GM18909 (cell line): ENCODE results near the gene SLC22A25.
"Not testable (repeated sequence)": the region's sequence is repeated elsewhere in the genome, so short reads cannot be mapped to it uniquely, and the experiment has no call there.

Experiments
- ATAC-seq: cut with Tn5 transposase; IDR thresholded peaks from one replicate; pipeline ENCODE4 v1.9.1; 2021; ENCODE audit warnings: mild to moderate bottlenecking; ENCODE audit not compliant: unreplicated experiment, poor library complexity

The SLC22A25 gene

DNA sequence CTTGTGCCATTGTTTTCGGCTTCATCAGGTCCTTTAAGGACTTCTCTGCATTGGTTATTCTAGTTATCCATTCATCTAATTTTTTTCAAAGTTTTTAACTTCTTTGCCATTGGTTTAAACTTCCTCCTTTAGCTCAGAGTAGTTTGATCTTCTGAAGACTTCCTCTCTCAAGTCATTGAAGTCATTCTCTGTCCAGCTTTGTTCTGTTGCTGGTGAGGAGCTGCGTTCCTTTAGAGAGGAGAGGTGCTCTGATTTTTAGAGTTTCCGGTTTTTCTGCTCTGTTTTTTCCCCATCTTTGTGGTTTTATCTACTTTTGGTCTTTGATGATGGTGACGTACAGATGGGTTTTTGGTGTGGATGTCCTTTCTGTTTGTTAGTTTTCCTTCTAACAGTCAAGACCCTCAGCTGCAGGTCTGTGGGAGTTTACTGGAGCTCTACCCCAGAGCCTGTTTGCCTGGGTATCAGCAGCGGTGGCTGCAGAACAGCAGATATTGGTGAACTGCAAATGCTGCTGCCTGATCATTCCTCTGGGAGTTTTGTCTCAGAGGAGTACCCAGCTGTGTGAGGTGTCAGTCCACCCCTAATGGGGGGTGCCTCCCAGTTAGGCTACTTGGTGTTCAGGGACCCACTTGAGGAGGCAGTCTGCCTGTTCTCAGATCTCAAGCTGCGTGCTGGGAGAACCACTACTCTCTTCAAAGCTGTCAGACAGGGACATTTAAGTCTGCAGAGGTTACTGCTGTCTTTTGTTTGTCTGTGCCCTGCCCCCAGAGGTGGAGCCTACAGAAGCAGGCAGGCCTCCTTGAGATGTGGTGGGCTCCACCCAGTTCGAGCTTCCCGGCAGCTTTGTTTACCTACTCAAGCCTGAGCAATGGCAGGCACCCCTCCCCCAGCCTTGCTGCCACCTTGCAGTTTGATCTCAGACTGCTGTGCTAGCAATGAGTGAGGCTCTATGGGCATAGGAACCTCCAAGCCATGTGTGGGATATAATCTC lies 7.6 kb downstream of the SLC22A25 start:
- ATAC-seq = not testable (repeated sequence)

DNA sequence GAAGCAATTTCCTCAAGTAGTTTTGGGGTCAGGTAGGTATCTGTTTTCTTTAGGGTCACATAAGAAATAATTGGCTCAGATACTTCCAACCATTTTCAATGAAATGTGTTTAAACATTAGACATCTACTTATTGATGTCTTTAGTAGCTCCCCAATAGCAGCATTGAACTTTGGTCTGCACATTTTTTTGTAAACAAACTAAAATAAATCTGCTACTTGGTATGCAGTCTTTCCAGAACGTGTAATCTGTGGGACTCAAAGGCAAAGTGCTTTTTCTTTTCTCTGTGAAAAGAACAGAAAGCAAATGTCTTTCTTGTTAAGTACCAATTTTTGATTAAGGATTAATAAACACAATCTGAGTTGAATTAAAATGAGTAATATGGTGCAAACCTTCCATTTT lies 13.6 kb downstream of the SLC22A25 start:
- no peak for ATAC-seq

DNA sequence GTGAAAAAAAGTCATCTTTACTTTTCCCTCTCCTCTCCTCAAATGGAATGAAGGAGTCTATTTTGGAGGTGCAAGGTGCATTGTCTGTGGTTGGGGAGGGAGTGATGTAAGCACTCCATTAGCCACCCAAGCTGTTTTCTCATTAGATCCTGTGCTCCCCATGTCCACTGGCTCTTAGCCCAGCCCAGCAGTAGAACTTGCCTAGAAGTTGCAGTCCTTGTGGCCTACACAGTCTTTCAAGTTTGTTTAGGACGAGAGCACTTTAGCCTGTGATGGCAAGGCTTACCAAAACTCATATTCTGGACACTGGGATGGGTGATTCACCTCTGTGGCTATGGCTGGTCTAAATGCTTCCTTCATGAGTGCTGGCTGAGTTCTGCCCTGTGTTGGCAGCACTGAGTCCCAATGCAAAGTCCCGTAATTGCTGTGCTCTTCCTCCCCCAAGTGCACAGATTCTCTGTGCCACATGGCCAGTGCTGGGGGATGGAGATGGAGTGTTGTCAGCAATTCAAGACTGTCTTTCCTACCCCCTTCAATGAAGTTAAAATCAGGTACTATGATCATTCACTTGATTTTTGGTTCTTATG lies 15.8 kb downstream of the SLC22A25 start:
- ATAC-seq = no peak

DNA sequence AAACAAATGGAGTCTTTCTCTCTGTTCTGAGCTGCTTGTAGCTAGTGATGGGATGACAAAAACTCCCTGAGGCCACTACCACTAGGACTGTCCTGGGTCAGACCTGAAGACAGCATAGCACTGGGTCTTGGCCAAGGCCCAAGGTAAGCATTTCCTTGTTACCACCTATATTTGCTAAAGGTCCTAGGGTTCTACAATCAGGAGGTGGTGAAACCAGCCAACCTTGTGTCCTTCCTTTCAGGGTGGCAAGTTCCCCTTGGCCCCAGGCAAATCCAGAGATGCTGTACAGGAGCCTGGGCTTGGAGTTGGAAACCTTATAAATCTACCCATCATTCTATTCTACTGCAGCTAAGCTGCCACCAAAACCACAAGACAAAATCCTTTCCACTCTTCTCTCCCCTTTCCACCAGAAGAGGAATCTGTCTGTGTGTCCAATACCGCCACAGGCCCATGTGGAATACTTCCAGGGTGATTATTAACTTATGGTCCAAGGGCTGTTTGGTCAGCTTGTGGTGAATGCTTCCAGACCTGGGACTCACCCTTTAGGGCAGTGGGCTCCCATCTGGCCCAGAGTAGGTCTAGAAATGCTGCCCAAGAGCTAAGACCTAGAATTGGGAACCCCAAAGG lies 16.8 kb downstream of the SLC22A25 start:
- no peak for ATAC-seq

DNA sequence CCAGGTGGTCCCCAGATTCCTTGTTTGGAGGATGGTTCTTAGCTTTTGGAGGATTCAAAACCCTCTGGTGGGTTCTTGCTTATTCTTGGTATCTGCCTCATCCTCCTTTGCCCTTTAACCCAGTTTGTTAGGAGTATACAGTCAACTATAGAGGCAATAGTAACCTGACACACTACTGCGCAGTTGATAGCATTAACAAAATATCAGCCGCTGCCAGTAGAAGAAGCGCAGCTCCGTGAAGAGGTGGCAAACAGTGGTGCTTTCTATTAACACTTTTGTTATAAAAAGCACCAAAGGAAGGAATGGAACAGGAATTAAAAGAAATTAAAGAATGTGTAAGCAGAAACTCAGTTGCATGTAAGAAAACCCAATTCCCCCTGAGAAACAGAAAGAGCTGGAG lies 29.3 kb downstream of the SLC22A25 start:
- no peak for ATAC-seq

DNA sequence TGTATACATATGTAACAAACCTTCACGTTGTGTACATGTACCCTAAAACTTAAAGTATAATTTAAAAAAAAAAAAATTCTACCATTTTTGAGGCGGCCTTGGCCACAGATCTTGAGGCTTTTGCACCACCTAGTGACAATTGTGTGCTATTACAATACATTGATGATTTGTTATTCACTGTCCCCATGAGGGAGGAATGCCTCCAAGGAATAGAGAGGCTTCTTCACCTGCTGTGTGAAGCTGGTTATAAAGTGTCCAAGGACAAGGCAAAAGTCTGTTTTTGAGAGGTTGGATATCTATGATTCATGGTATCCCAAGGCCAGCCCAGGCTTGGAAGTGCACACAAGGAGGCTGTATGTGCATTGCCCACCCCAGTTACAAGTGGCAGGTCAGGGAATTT lies 30.7 kb downstream of the SLC22A25 start:
- ATAC-seq = no peak

DNA sequence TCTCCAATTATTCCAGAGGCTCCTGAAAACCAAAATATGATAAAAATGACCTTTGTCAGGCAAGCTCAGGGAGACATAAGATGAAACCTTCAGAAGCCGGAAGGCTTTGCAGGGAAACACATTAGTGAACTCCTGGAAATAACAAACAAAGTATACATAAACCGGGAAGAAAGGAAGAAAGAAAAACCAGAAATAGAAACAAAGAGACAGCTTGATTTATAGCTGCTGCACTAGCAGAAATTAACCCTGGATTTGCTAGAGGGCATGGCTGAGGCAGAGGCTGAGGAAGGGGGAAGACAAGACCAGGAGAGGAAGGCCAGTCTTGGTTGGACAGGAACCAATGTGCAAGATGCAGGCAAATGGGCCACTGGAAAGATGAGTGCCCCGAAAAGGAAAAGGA lies 33.3 kb downstream of the SLC22A25 start:
- no peak for ATAC-seq
